GM19238 (cell line): ENCODE results near the gene CSDE1.

Experiments
- DNase-seq: peaks from one replicate; pipeline ENCODE4 v3.0.0; 2011; ENCODE audit warnings: low spot score; ENCODE audit not compliant: insufficient read length

CSDE1 gene

DNA sequence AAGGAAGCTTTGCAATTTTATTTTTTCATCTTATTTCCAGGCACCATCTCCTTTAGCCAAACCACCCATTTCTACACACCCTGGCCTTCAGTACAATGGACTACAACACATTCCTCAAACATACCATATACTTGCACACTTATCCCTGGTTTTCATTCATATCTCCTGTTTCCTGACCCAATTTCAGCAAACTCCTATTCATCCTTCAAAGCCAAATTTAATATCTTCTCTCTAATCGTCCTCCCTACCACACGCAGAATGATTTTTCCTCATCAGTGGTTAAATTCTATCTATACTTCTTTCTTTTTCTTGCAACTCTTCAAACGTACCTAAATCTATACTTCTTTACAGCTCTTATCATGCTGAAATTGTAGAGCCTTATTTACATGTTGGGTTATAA lies 90.8 kb downstream of the CSDE1 start:
- no peak for DNase-seq
